Mesothelial cell of epicardium (in vitro differentiated cells): ENCODE data around the gene KDM2A. TPM values are rescaled to one million over a fixed set of nuclear protein-coding genes. Genes with fewer than 3 reads are reported as not detected.
"Not testable (repeated sequence)": the region's sequence is repeated elsewhere in the genome, so short reads cannot be mapped to it uniquely, and the experiment has no call there.

Experiments
- DNase-seq, 2 experiments: peaks; one replicate each; pipeline ENCODE4 v3.0.0; 2021; ENCODE audit warnings: low spot score in 2 of 2; ENCODE audit not compliant: unreplicated experiment in 2 of 2
- H3K27ac Mint-ChIP-seq: 2 replicates; pipeline ENCODE4 v1.8.0; 2021; ENCODE audit warnings: mixed read lengths
- H3K27me3 Mint-ChIP-seq: 2 replicates; pipeline ENCODE4 v1.8.0; 2021; ENCODE audit warnings: low read depth, mixed read lengths
- H3K36me3 Mint-ChIP-seq: 2 replicates; pipeline ENCODE4 v1.8.0; 2021; ENCODE audit warnings: mixed read lengths
- H3K4me1 Mint-ChIP-seq: 2 replicates; pipeline ENCODE4 v1.8.0; 2021; ENCODE audit warnings: mixed read lengths
- H3K4me3 Mint-ChIP-seq: 2 replicates; pipeline ENCODE4 v1.8.0; 2021; ENCODE audit warnings: mild to moderate bottlenecking, moderate library complexity, mixed read lengths
- H3K9me3 Mint-ChIP-seq: 2 replicates; pipeline ENCODE4 v1.8.0; 2021; ENCODE audit warnings: mixed read lengths
- total RNA-seq: library from RNA; stranded (reverse); gene quantifications from 3 replicates; pipeline ENCODE4 v1.2.1, GENCODE V29; 2021
- TF ChIP-seq, protein P1 (sequence below): fragments of 200-600 bp; sonication (generic); IDR thresholded peaks from one replicate; pipeline ENCODE4 v1.5.0; 2021; ENCODE audit warnings: antibody characterized with exemption; ENCODE audit not compliant: unreplicated experiment

Gene KDM2A
- total RNA-seq, 1 donor from 2014 or later = 142 TPM

DNA sequence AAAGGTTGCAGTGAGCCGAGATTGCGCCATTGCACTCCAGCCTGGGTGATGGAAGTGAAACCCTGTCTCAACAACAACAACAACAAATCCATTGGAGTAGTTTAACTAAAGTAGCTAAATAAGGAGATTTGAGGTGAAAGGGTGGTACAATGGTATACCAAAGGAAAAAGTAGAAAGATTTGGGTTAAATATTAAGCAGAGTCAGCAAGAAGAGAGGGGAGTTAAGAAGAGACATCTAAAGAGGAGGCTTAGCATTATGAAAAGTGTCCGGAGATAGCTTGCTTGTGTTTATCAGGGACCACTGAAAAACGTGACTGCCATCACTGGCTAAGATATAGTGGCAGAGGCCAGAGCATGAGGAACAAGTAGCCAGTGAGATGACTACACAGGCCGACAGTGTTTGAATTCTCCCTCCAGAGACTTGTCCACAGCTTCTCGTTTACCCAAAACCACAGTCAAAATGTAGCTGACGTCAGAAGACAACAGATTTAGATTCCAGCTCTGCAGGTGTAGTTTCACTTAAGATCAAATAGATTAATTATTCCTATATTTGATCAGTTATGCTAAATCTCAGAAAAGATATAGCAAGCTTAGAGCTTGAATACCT is 114.6 kb downstream of the KDM2A start:
- DNase-seq = no peak
- Mint-ChIP-seq H3K27me3 (no peaks in the 10 kb centered on the region), H3K4me1 (peaks cover 7% of the 10 kb centered on the region), H3K27ac (no peak overlapping the region), H3K4me3 (no peak overlapping the region), H3K9me3 (no peaks in the 10 kb centered on the region), H3K36me3 (peaks cover 29% of the 10 kb centered on the region)
- TF ChIP-seq, protein P1, sequence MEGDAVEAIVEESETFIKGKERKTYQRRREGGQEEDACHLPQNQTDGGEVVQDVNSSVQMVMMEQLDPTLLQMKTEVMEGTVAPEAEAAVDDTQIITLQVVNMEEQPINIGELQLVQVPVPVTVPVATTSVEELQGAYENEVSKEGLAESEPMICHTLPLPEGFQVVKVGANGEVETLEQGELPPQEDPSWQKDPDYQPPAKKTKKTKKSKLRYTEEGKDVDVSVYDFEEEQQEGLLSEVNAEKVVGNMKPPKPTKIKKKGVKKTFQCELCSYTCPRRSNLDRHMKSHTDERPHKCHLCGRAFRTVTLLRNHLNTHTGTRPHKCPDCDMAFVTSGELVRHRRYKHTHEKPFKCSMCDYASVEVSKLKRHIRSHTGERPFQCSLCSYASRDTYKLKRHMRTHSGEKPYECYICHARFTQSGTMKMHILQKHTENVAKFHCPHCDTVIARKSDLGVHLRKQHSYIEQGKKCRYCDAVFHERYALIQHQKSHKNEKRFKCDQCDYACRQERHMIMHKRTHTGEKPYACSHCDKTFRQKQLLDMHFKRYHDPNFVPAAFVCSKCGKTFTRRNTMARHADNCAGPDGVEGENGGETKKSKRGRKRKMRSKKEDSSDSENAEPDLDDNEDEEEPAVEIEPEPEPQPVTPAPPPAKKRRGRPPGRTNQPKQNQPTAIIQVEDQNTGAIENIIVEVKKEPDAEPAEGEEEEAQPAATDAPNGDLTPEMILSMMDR = no peak

DNA sequence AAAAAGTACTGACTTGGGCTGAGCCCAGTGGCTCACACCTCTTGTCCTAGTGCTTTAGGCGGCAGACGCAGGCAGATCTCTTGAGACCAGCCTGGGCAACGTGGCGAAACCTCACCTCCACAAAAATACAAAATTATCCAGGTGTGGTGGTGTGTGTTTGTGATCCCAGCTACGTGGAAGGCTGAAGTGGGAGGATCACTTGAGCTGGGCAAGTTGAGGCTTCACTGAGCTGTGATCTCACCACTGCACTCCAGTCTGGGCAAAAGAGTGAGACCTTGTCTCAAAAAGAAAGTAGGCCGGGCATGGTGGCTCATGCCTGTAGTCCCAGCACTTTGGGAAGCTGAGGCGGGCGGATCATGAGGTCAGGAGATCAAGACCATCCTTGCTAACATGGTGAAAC is 115.5 kb downstream of the KDM2A start:
- not testable (repeated sequence) for H3K27ac Mint-ChIP-seq

DNA sequence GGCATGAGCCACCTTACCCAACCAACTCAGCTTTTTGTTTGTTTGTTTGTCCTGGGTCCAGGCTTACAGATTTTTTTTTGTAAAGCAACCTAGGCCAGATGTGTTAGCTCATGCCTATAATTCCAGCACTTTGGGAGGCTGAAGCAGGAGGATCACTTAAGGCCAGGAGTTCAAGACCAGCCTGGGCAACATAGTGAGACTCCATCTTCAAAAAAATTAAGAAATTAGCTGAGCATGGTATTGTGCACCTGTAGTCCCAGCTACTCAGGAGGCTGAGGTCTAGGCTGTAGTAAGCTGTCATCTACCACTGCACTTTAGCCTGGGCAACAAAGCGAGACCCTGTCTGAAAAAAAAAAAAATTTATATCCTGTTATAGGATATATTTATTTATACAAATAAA is 118.5 kb downstream of the KDM2A start:
- Mint-ChIP-seq H3K4me1 (peaks cover 35% of the 10 kb centered on the region), H3K36me3 (peaks cover 8% of the 10 kb centered on the region), H3K27me3 (no peaks in the 10 kb centered on the region), H3K9me3 (no peaks in the 10 kb centered on the region), H3K27ac (no peak overlapping the region), H3K4me3 (no peak overlapping the region)
- TF ChIP-seq, protein P1 = no peak
- DNase-seq = no peak

More for the DNA sequence above, 115.5 kb downstream of the KDM2A start:
- H3K27me3 Mint-ChIP-seq, H3K4me3 Mint-ChIP-seq, H3K9me3 Mint-ChIP-seq, DNase-seq: not testable (repeated sequence)
- Mint-ChIP-seq H3K36me3 (peaks cover 21% of the 10 kb centered on the region), H3K4me1 (peaks cover 16% of the 10 kb centered on the region)

DNA sequence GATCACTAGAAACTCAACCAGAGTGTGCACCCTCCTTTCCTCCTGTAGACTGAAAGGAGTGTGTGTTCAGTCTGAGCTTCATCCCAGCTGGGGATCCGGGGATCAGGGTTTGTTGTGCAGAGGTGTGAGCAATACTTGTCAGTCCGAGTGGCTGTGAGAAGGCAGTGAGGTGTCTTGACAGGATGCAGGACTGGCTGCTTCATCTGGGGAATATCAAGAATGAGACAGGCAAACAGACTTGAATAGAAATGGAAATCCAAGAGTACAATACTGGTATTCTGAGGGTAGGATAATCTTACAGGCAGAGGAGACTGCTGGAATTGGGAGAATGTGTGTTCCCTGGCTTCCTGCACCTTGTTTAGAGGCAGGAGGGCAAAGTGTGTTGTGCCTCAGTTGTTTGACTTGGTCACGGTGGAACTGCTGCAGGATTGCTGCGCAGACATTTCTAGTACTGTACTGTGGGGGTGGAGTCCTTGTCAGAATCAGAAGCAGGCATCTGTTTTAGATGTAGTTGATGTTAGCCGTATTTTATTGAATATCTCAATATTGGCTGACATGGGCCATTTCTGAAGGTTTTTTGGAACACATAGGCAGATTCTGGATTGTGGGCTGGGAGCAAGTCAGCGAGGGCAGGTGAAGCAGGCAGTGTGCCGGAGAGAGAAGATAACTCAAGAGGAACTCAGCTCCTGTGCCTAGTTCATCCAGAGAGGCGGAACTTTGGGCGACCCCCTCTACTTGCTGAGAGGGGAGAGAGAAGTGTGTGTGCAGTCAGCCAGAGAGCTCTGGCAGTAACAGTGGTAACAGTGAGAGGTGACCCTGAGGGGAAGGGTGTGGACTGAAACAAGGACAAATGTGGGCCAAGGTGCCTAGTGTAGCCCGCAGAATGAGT is 120.1 kb downstream of the KDM2A start:
- H3K4me1 Mint-ChIP-seq = peaks cover 41% of the 10 kb centered on the region
- H3K9me3 Mint-ChIP-seq = no peaks in the 10 kb centered on the region
- no peaks in the 10 kb centered on the region for H3K27me3 Mint-ChIP-seq
- H3K27ac Mint-ChIP-seq = peak overlapping the region; percentile 100
- TF ChIP-seq, protein P1 = no peak
- no peak for DNase-seq
- peak overlapping the region; percentile 97 for H3K4me3 Mint-ChIP-seq
- peaks cover 11% of the 10 kb centered on the region for H3K36me3 Mint-ChIP-seq

DNA sequence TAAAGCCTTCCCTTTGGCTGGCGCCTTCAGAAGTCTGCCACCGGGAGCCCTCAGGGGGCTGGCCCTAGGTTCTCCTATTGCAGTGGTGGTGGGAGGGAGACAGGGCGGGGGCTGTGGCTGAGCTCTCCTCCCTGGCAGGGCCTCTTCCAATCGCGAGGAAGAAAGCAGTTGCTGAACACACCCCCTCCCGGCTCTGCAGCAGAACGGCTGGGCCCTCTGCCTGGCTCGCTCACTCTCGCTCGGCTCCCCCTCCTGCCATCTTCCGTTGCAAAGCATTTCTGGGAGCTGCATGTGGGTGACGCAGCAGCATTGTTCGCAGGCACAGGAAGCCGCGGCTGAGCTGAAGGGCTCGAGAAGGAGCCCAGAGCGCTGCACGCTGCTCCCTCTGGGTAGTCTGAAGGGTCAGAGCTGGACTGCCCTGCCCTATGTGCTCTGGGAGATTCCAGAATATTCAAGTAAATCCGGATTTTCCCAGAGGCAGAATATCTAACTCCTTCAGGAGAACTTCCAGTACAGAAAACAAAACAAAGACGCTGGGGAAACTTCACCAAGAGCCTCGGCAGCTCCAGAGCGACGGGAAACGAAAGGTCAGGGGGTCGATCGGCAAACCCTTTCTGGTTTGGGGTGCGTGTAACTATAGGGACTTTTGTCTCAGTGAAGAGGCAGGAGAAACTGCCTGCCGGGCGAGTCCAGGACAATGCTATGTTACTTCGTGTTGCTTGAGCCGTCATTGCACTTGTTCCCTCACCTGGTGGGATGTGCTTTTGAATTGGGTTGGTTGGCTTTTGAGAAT is 120.9 kb downstream of the KDM2A start:
- Mint-ChIP-seq H3K27ac (peak overlapping the region; percentile 100), H3K4me3 (peak overlapping the region; percentile 97), H3K36me3 (peaks cover 13% of the 10 kb centered on the region), H3K4me1 (peaks cover 41% of the 10 kb centered on the region), H3K9me3 (no peaks in the 10 kb centered on the region), H3K27me3 (no peaks in the 10 kb centered on the region)
- peak; percentile 92 to 94 for DNase-seq
- TF ChIP-seq, protein P1 = no peak
